ENCODE data around the gene SARDH. TPM values are rescaled to one million over a fixed set of nuclear protein-coding genes. Genes with fewer than 3 reads are reported as not detected.

Gene SARDH
- total RNA-seq, 2 donors from 2014 or later, result 0.36 to 0.38 TPM

DNA sequence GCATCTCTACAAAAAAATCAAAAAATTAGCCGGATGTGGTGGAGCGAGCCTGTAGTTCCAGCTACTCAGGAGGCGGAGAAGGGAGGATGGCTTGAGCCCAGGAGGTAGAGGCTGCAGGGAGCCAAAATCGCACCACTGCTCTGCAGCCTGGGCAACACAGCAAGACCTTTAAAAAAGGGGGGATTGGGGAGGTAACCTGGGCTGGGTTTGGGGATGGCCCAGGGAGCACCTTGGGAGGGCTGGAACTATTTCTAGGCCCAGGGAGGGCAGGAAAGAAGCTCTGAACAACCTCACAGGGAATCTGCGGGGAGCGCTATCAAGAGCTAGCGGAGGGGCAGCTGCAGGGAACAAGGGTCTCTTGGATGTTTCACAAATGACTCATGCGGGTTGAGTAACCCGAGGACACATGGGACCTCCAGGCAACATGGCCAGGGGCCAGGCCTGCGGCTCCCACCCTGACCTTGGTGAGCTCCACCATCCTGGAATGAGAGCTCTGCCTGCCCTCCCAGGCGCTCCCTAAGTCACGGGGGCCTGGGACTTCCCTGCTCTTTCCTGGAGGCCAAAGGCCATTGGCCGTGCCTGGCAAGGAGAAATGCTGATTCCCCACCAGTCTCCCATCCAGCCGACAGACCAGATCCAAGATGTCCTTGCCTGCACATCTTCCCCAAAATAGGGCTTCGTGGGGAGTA lies 23.4 kb downstream of the SARDH start:
- ATAC-seq (no peak), DNase-seq (ENCODE audit: low spot score) (no peak)
- Mint-ChIP-seq H3K27me3 (no peaks in the 10 kb centered on the region), H3K36me3 (no peaks in the 10 kb centered on the region), H3K27ac (no peak overlapping the region), H3K9me3 (no peaks in the 10 kb centered on the region), H3K4me1 (ENCODE audit: low read depth in 2 of 2) (no peaks in the 10 kb centered on the region), H3K4me3 (no peak overlapping the region)

DNA sequence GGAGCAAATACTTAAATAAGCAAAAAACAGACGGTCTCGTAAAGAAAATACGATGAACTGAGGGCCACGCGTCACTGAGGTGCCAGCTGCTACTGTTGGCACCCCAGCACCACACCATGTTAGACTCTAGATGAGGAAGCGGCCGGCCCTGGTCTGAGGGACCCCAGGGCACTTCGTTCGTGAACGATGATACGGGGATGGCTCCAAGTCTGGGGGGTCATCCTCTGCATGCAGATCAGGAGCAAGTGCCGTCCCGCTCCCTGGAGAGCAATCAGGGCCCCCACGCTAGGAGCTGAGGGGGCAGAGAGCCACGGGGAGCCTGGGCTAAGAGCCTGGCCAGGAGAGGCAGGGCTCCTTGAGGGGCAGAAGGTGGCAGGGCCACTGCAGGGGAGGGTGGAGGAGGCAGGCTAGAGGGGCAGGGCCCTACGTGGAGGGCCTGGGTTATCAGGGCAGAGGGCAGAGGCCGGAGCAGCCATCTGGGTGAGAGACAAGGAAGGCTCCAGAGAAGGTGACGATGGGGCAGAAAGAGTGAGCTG lies 24.1 kb downstream of the SARDH start:
- Mint-ChIP-seq H3K9me3 (no peaks in the 10 kb centered on the region), H3K4me1 (ENCODE audit: low read depth in 2 of 2) (no peaks in the 10 kb centered on the region), H3K27me3 (no peaks in the 10 kb centered on the region), H3K36me3 (no peaks in the 10 kb centered on the region), H3K4me3 (no peak overlapping the region), H3K27ac (no peak overlapping the region)
- ATAC-seq (no peak), DNase-seq (ENCODE audit: low spot score) (no peak)

DNA sequence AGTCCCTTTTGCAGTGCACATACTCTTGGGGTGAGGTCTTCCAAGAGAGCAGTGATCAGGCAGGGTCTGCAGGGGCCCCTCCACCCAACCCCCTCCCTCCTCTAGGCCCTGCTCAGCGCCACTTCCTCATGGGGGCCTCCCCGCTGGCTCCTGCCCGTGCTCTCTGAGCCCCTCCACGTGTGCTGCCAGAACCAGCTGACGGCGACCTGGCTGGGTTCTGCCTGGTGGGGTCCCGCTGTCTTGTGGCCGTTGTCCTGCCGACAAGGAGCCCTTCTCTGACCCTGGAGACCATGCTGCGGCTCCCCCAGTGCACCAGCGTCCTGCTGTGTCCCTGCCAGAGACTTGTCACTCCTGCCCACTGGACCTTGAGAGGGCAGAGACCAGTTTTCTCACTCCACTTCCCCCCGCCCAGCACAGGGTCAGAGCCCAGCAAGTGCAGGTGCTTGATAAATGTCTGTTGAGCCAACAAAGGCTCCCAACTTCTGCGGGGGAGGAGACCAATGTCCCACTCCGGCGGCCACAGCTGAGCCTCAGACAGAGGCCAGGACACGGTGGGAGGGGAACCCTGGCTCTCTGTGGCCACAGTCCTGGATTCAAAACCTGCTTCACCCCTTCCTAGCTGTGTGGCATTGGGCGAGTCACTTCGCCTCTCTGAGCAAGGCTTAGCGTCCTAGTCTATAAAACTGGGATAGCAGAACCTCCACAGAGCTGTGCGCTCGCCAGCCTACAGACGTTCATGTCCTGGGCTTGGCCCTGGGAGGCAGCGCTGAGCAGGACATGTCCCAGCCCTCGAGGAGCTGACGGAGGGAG lies 24.8 kb downstream of the SARDH start:
- ATAC-seq, result no peak
- no peak for DNase-seq (ENCODE audit: low spot score)
- Mint-ChIP-seq H3K4me1 (ENCODE audit: low read depth in 2 of 2) (no peaks in the 10 kb centered on the region), H3K27me3 (no peaks in the 10 kb centered on the region), H3K9me3 (no peaks in the 10 kb centered on the region), H3K36me3 (no peaks in the 10 kb centered on the region), H3K27ac (no peak overlapping the region), H3K4me3 (no peak overlapping the region)

DNA sequence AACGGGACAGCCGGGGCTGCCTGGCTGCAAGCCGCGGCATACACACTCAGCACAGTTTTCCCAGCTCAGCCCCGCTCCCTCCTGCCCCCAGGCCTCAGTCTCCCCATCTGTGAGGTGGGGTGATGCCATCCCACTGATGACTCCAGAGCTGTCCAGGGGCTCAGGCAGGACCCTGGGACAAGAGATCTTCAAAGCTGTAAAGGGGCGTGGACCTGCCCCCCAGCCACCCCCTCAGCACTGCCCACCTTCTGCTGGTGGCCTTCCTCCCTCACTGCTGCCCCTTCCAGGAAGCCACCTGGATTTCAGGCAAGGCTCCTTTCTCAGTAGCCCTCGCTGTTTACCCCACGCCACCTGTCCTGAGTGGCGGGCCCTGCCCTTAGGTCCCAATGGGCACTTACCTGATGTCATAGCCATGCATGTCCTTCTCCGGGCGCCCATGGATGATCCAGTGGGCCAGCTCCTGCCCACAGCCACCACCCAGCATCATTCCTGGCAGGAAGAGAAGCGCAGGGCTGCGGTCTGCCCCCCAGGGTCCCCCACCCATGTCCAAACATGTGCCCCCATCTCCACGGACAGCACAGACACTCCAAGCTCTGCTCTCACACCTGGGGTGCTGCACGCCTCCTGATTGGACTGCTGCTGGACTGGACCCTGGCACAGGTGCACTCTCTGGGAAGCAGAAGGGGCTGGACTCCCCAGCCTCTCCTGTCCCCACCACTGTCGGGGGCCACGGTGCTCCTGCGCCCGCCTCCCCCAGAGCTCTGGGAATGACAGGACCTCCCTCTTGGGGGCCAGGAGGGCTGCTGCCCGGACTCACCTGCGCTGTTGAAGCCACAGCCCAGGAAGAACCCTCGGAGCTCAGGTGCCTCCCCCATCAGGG lies 25.7 kb downstream of the SARDH start:
- no peaks in the 10 kb centered on the region for H3K36me3 Mint-ChIP-seq
- no peak overlapping the region for H3K4me3 Mint-ChIP-seq
- H3K27ac Mint-ChIP-seq, result no peak overlapping the region
- no peaks in the 10 kb centered on the region for H3K9me3 Mint-ChIP-seq
- H3K4me1 Mint-ChIP-seq (ENCODE audit: low read depth in 2 of 2), result no peaks in the 10 kb centered on the region
- DNase-seq (ENCODE audit: low spot score), result no peak
- no peak for ATAC-seq
- no peaks in the 10 kb centered on the region for H3K27me3 Mint-ChIP-seq

- H3K4me3 Mint-ChIP-seq, result no peak overlapping the region
- H3K27me3 Mint-ChIP-seq, result no peaks in the 10 kb centered on the region
- no peak overlapping the region for H3K27ac Mint-ChIP-seq
- no peaks in the 10 kb centered on the region for H3K4me1 Mint-ChIP-seq (ENCODE audit: low read depth in 2 of 2)
- ATAC-seq, result no peak
- DNase-seq (ENCODE audit: low spot score), result no peak
- no peaks in the 10 kb centered on the region for H3K36me3 Mint-ChIP-seq
- H3K9me3 Mint-ChIP-seq, result no peaks in the 10 kb centered on the region
Measured at GRCh38 chr9:133711428-133712220, 26.5 kb downstream of the SARDH start.

DNA sequence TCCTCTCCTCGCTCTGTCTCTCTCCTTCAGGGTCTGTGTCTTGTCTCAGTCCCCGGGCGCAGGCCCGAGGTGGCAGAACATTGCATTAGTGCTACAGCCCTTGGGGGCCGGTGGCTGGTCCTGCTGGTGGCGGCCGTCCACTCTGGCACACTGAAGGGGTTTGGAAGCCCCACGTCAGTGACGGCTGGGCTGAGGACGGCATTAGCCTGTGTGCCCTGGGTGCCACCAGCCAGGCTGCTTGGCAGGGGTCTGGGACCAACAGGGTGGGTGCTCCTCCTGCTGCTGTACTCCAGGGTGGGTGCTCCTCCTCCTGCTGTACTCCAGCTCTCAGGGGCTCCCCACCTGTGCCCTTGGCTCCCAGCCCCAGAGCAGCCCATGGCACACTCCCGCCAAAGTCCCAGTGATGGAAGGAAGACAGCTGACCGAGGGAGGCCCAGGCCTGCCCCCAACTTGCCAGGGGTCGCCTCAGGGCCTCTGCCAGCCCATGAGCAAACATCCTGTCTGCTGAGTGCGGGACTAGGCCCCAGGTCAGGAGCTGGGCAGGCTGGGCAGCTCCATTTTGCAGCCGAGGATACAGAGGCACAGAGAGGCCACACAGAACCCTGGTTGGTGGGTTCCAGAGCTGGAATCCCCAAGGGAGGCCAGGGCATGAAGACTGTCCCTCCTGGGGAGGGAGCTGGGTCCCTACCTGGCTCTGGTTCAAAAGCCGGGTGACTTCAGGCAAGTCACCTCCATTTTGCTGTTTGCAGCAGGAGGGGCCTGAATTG lies 27.3 kb downstream of the SARDH start:
- Mint-ChIP-seq H3K27me3 (no peaks in the 10 kb centered on the region), H3K9me3 (no peaks in the 10 kb centered on the region), H3K4me1 (ENCODE audit: low read depth in 2 of 2) (no peaks in the 10 kb centered on the region), H3K36me3 (no peaks in the 10 kb centered on the region), H3K4me3 (no peak overlapping the region), H3K27ac (no peak overlapping the region)
- ATAC-seq (no peak), DNase-seq (ENCODE audit: low spot score) (no peak)

DNA sequence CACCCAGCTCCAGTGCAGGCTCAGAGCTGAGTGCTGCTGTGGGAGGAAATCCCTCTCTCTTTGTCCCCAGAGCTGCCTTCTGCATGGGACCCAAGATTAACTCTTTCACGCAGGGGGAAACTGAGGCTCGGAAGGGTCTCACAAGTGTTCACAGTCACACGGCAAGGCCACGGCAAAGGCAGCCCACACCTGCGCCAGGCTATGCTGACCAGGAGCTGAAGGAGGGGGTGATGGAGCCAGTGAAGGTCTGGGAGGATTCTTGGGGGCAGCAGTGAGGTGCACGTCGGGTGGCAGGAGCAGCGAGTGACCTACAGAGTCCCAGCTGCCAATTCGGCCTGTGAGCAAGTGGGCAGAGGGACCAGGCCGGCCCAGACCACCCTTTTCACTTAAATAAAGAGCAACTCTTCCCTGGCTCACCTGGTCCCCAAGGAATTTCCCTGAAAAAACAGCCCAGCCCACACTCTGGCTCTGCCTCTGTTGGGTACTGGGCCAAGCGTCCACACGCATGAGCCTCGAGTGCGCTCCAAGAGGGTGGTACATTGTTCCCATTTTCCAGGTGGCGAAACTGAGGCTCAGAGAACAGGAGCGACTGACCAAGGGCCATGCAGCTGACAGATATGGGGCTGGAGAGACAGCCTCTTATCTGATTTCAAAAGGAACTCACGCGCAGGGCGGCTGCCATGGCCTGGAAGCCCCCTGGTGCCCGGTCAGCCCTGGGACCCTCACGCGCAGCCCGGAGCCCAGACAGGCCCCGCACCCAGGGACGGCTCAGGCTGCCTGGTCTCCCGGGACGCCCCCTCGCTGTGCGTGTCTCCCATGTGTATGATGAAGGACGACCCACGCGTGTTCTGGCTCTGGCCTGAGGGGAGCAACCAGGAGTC lies 28.2 kb downstream of the SARDH start:
- ATAC-seq, result peak in 1 of 2 donors; percentile 10
- Mint-ChIP-seq H3K4me3 (no peak overlapping the region), H3K27ac (no peak overlapping the region), H3K9me3 (no peaks in the 10 kb centered on the region), H3K36me3 (no peaks in the 10 kb centered on the region), H3K4me1 (ENCODE audit: low read depth in 2 of 2) (no peaks in the 10 kb centered on the region), H3K27me3 (no peaks in the 10 kb centered on the region)
- no peak for DNase-seq (ENCODE audit: low spot score)

DNA sequence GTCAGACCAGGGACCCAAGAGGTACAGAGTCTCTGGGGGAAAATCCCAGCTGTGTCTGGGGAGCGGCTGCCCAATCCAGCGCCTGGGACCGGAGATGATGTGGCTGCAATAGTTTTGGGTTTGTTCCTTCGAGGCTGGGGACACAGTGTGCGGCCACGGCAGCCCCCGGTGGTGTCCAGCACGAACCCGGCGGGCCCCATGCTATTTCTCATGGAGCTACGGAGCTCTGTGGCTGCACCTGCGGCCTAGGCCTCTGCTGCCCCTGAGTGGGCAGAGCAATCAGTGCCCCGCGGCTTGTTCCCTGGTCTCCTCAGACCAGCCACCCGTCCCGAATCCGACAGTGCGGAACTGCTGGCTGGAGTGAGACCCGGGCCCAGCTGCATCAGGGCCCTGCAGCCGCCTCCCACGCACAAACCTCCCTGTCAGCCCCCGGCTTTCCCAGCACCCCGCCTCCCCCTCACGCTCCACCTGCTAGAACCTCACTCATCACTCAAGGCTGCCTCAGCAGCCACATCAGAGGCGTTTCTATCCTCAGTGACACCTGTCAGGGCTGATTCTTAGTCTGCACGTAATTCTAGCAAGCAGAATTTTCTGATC lies 29.0 kb downstream of the SARDH start:
- Mint-ChIP-seq H3K27me3 (no peaks in the 10 kb centered on the region), H3K36me3 (no peaks in the 10 kb centered on the region), H3K27ac (no peak overlapping the region), H3K4me3 (no peak overlapping the region), H3K9me3 (no peaks in the 10 kb centered on the region), H3K4me1 (ENCODE audit: low read depth in 2 of 2) (no peaks in the 10 kb centered on the region)
- DNase-seq (ENCODE audit: low spot score) (no peak), ATAC-seq (no peak)

- Mint-ChIP-seq H3K9me3 (no peaks in the 10 kb centered on the region), H3K27ac (no peak overlapping the region), H3K36me3 (no peaks in the 10 kb centered on the region), H3K4me3 (no peak overlapping the region), H3K4me1 (ENCODE audit: low read depth in 2 of 2) (no peaks in the 10 kb centered on the region), H3K27me3 (no peaks in the 10 kb centered on the region)
- ATAC-seq (no peak), DNase-seq (ENCODE audit: low spot score) (no peak)
Measured at GRCh38 chr9:133708246-133709014, 29.7 kb downstream of the SARDH start.

DNA sequence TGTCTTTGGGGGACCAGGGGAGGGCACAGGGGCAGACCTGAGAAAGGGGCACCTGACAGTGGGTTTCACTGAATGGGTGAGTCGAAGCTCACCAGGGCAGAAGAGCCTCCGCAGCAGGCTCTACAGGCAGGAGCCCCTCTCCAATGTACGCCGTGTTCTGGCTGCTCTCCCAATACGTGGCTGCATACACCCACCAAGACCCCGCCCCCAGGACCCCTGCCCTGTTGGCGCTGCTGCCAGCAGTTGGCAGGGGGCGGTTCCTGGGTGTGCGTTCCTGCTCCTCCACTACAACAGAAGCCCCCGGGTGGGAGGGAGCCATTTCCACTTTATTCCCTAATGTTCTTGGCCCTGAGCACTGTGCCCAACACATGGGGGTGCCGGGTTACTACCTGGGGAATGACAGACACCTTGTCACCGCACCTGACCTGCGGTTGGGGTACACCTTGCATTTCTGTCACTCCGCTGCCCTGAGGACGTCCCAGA lies 30.3 kb downstream of the SARDH start:
- H3K4me3 Mint-ChIP-seq, result no peak overlapping the region
- no peak overlapping the region for H3K27ac Mint-ChIP-seq
- no peaks in the 10 kb centered on the region for H3K9me3 Mint-ChIP-seq
- DNase-seq (ENCODE audit: low spot score) (no peak), ATAC-seq (no peak)
- H3K36me3 Mint-ChIP-seq, result no peaks in the 10 kb centered on the region
- H3K4me1 Mint-ChIP-seq (ENCODE audit: low read depth in 2 of 2), result no peaks in the 10 kb centered on the region
- H3K27me3 Mint-ChIP-seq, result no peaks in the 10 kb centered on the region

Measured in natural killer cell treated with Interleukin-12 subunit alpha and Interleukin-12 subunit beta and Interleukin-15 and Interleukin-18, amount 100 ng/mL, for 72 hours (primary cell).